ENCODE results near the gene THBS4. TPM values are rescaled to one million over a fixed set of nuclear protein-coding genes. Genes with fewer than 3 reads are reported as not detected.

Gene THBS4
- total RNA-seq, 1 experiment from 2014 or later = 3.2 TPM

GRCh38 chr5:80048084-80048780 lies 13.1 kb downstream of the THBS4 start:
- no peak for DNase-seq (ENCODE audit: low read depth)

GRCh38 chr5:80052464-80052863 lies 17.3 kb downstream of the THBS4 start:
- DNase-seq (ENCODE audit: low read depth) = no peak

- DNase-seq (ENCODE audit: low read depth) = peak; percentile 41
Observed at GRCh38 chr5:80054682-80055081, 19.5 kb downstream of the THBS4 start.

GRCh38 chr5:80055491-80056170 lies 20.5 kb downstream of the THBS4 start:
- DNase-seq (ENCODE audit: low read depth) = no peak

- DNase-seq (ENCODE audit: low read depth) = no peak
Observed at GRCh38 chr5:80057099-80057498, 22.0 kb downstream of the THBS4 start.

- no peak for DNase-seq (ENCODE audit: low read depth)
Observed at GRCh38 chr5:80057921-80058320, 22.8 kb downstream of the THBS4 start.

- DNase-seq (ENCODE audit: low read depth) = no peak
Observed at GRCh38 chr5:80059354-80059980, 24.3 kb downstream of the THBS4 start.

GRCh38 chr5:80060966-80061365 lies 25.8 kb downstream of the THBS4 start:
- no peak for DNase-seq (ENCODE audit: low read depth)

- DNase-seq (ENCODE audit: low read depth) = no peak
Observed at GRCh38 chr5:80061547-80061946, 26.4 kb downstream of the THBS4 start.

GRCh38 chr5:80064124-80064523 lies 29.0 kb downstream of the THBS4 start:
- no peak for DNase-seq (ENCODE audit: low read depth)

GRCh38 chr5:80067016-80067415 lies 31.9 kb downstream of the THBS4 start:
- no peak for DNase-seq (ENCODE audit: low read depth)

GRCh38 chr5:80067531-80068245 lies 32.5 kb downstream of the THBS4 start:
- no peak for DNase-seq (ENCODE audit: low read depth)

GRCh38 chr5:80068246-80068636 lies 33.1 kb downstream of the THBS4 start:
- no peak for DNase-seq (ENCODE audit: low read depth)

- DNase-seq (ENCODE audit: low read depth) = no peak
Observed at GRCh38 chr5:80068775-80069174, 33.6 kb downstream of the THBS4 start.

- DNase-seq (ENCODE audit: low read depth) = no peak
Observed at GRCh38 chr5:80069251-80069800, 34.2 kb downstream of the THBS4 start.

GRCh38 chr5:80069918-80070318 lies 34.8 kb downstream of the THBS4 start:
- DNase-seq (ENCODE audit: low read depth) = no peak

GRCh38 chr5:80070338-80071056 lies 35.3 kb downstream of the THBS4 start:
- no peak for DNase-seq (ENCODE audit: low read depth)

GRCh38 chr5:80071510-80072021 lies 36.4 kb downstream of the THBS4 start:
- DNase-seq (ENCODE audit: low read depth) = no peak

GRCh38 chr5:80072103-80073073 lies 37.2 kb downstream of the THBS4 start:
- peak; percentile 58 for DNase-seq (ENCODE audit: low read depth)
